Measurements from ENCODE around the gene RAB12. TPM values are rescaled to one million over a fixed set of nuclear protein-coding genes. Genes with fewer than 3 reads are reported as not detected.

Gene RAB12
- 34.7 and 35.1 TPM in 2 replicates for total RNA-seq (2021)
- Bru-seq, nascent RNA: percentile 91 among the genes with signal in this experiment
- BruChase-seq, experiment 1, labeled RNA remaining after a 2-hour chase: percentile 93 among the genes with signal in this experiment
- BruChase-seq, experiment 2, labeled RNA remaining after a 6-hour chase: percentile 82 among the genes with signal in this experiment
- long read RNA-seq, partial matches to known transcripts: 0 of 4 reads
- long read RNA-seq, other reads (novel, unspliced or antisense): 3 of 4 reads

- peak within 1 kb of the TSS; percentile 85 for H3K27ac ChIP-seq (ENCODE audit: low read depth, low read length, poor library complexity, severe bottlenecking)
- H3K4me3 ChIP-seq (ENCODE audit: low read depth, low read length, poor library complexity, severe bottlenecking): peak within 1 kb of the TSS; percentile 98
- peaks cover 12% of the 10 kb centered on the region for H3K4me1 ChIP-seq (ENCODE audit: insufficient read depth, low read length, poor library complexity, severe bottlenecking)
- H3K36me3 ChIP-seq (ENCODE audit: insufficient read depth, low read length, poor library complexity, severe bottlenecking): no peaks in the 10 kb centered on the region
- no peaks in the 10 kb centered on the region for H3K9me3 ChIP-seq (ENCODE audit: low read depth, low read length, poor library complexity, severe bottlenecking)
- ChIA-PET CTCF (interaction anchor here (0.6 kb wide), 2 partner anchors 122 to 1587 kb away, joined by 4 read pairs; no protein-coding TSS in a partner anchor), POLR2A (ENCODE audit: low non-redundant PET) (interaction anchor here (0.5 to 0.7 kb wide), 2 partner anchors 23 to 969 kb away, joined by 3 to 5 read pairs; no protein-coding TSS in a partner anchor)
- peak; percentile 92 for DNase-seq (ENCODE audit: low spot score)
- TF ChIP-seq EZH2 (IDR thresholded peaks at IDR 0.05; ENCODE audit: borderline replicate concordance, low read depth, low read length, poor library complexity, severe bottlenecking): no peak
- TF ChIP-seq, protein P1, sequence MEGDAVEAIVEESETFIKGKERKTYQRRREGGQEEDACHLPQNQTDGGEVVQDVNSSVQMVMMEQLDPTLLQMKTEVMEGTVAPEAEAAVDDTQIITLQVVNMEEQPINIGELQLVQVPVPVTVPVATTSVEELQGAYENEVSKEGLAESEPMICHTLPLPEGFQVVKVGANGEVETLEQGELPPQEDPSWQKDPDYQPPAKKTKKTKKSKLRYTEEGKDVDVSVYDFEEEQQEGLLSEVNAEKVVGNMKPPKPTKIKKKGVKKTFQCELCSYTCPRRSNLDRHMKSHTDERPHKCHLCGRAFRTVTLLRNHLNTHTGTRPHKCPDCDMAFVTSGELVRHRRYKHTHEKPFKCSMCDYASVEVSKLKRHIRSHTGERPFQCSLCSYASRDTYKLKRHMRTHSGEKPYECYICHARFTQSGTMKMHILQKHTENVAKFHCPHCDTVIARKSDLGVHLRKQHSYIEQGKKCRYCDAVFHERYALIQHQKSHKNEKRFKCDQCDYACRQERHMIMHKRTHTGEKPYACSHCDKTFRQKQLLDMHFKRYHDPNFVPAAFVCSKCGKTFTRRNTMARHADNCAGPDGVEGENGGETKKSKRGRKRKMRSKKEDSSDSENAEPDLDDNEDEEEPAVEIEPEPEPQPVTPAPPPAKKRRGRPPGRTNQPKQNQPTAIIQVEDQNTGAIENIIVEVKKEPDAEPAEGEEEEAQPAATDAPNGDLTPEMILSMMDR (conservative IDR thresholded peaks at IDR 0.05; ENCODE audit: low read depth, low read length): peak; percentile 43; the same call in 1 of the 2 replicates
- no peaks in the 10 kb centered on the region for H3K27me3 ChIP-seq (replicated peaks; ENCODE audit: insufficient read depth, low read depth, low read length, poor library complexity)
- BruUV-seq (replicated peaks): no TSS peak
- intact Hi-C loops (cut with micrococcal nuclease; ENCODE audit: unreplicated experiment): no loop called here
Measured at GRCh38 chr18:8608795-8609658, at the start of gene RAB12. TSS of gene RAB12 (plus strand) at chr18:8609437. CDS start at chr18:8609440, 3 bp downstream.

- POLR2A ChIA-PET (ENCODE audit: low non-redundant PET): no interaction called here
- Histone ChIP-seq H3K36me3 (ENCODE audit: insufficient read depth, low read length, poor library complexity, severe bottlenecking) (no peaks in the 10 kb centered on the region), H3K9me3 (ENCODE audit: low read depth, low read length, poor library complexity, severe bottlenecking) (no peaks in the 10 kb centered on the region), H3K4me3 (ENCODE audit: low read depth, low read length, poor library complexity, severe bottlenecking) (no peak overlapping the region), H3K27ac (ENCODE audit: low read depth, low read length, poor library complexity, severe bottlenecking) (no peak overlapping the region), H3K4me1 (ENCODE audit: insufficient read depth, low read length, poor library complexity, severe bottlenecking) (no peaks in the 10 kb centered on the region), H3K27me3 (replicated peaks; ENCODE audit: insufficient read depth, low read depth, low read length, poor library complexity) (peaks cover 26% of the 10 kb centered on the region)
- DNase-seq (ENCODE audit: low spot score): no peak
- TF ChIP-seq EZH2 (IDR thresholded peaks at IDR 0.05; ENCODE audit: borderline replicate concordance, low read depth, low read length, poor library complexity, severe bottlenecking): no peak
- TF ChIP-seq, protein P1 (conservative IDR thresholded peaks at IDR 0.05; ENCODE audit: low read depth, low read length): no peak
- intact Hi-C loops (cut with micrococcal nuclease; ENCODE audit: unreplicated experiment): no loop called here
- BruUV-seq (replicated peaks): no TSS peak
- CTCF ChIA-PET: no interaction called here
Measured at GRCh38 chr18:8559612-8560186, 49.5 kb upstream of the RAB12 start.

DNA sequence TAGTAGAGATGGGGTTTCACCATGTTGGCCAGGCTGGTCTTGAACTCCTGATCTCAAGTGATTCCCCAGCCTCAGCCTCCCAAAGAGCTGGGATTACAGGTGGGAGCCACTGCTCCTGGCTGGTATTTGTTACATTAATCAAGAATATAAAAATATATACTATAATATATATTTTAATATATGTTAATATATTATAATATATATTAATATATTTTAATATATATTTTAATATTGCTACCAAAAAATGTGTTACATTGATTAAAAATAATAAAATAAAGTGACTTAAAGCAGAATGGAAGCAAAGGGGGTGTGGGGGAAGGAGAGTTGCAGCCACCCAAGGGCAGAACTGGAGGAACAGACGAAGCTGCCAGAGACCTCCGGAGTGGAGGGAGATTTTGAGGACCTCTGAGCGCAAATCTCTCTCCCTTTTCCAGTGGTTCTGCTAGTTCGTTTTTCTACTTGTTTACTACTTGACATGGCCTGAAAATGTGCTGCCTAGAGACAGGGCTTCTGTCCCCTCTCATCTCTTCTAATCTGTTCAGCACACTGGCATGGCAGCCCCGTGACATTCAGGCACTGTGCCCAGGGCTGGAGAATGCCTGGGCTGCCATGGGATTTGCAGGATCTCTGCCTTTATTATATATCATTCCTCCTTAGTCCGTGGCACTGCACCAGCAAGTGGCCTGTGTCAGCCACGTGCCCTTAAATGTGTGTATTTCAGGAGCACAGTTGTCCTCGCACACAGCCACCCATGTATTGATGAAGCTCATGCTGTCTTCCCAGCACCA is 47.9 kb upstream of the RAB12 start:
- Histone ChIP-seq H3K36me3 (ENCODE audit: insufficient read depth, low read length, poor library complexity, severe bottlenecking) (no peaks in the 10 kb centered on the region), H3K4me1 (ENCODE audit: insufficient read depth, low read length, poor library complexity, severe bottlenecking) (no peaks in the 10 kb centered on the region), H3K9me3 (ENCODE audit: low read depth, low read length, poor library complexity, severe bottlenecking) (no peaks in the 10 kb centered on the region), H3K4me3 (ENCODE audit: low read depth, low read length, poor library complexity, severe bottlenecking) (no peak overlapping the region), H3K27ac (ENCODE audit: low read depth, low read length, poor library complexity, severe bottlenecking) (no peak overlapping the region), H3K27me3 (replicated peaks; ENCODE audit: insufficient read depth, low read depth, low read length, poor library complexity) (peaks cover 26% of the 10 kb centered on the region)
- TF ChIP-seq EZH2 (IDR thresholded peaks at IDR 0.05; ENCODE audit: borderline replicate concordance, low read depth, low read length, poor library complexity, severe bottlenecking): no peak
- TF ChIP-seq, protein P1 (conservative IDR thresholded peaks at IDR 0.05; ENCODE audit: low read depth, low read length): no peak
- ChIA-PET POLR2A (ENCODE audit: low non-redundant PET) (no interaction called here), CTCF (no interaction called here)
- BruUV-seq (replicated peaks): no TSS peak
- DNase-seq (ENCODE audit: low spot score): no peak
- intact Hi-C loops (cut with micrococcal nuclease; ENCODE audit: unreplicated experiment): no loop called here

All from A673 (cell line).